SH-SY5Y (cell line): ENCODE data around the gene SSH3.

Source experiments
- GATA2 ChIP-seq: IDR thresholded peaks from 2 replicates; pipeline ENCODE4 v1.6.1; 2011; ENCODE audit warnings: mild to moderate bottlenecking, low read depth, low read length
- GATA3 ChIP-seq: IDR thresholded peaks from 2 replicates; pipeline ENCODE4 v1.6.1; 2011; ENCODE audit warnings: low read depth, mild to moderate bottlenecking, low read length, moderate library complexity

DNA sequence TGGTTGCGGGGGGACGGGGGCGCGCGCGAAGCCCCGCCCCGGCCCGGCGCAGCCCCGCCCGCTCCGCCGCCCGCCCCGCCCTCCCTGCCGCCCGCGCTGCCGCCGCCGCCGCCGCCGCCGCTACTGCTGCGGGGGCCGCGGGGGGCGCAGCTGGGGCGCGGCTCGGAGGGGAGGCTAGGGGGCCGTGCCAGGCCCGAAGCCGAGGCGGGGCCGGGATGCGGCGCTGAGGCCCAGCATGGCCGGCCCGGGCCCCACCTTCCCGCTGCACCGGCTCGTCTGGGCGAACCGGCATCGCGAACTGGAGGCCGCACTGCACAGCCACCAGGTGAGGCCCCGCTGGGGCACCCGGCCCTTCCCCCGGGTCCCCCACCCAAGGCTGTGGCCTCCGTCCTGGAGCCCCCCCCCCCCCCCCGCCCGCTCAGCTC is 14.1 kb upstream of the SSH3 start, which contains the start of gene ANKRD13D:
- TF ChIP-seq GATA3, result no peak
- TF ChIP-seq GATA2, result no peak
